Vagina (tissue), 2 donors: ENCODE measurements around the gene RPL27.

Experiments used
- POLR2A ChIP-seq, 2 donors: fragments of 450-650 bp; IDR thresholded peaks; one replicate each; pipeline ENCODE4 v1.6.1; 2017; ENCODE audit warnings: antibody characterized with exemption in 2 of 2, mild to moderate bottlenecking in 2 of 2, moderate library complexity in 2 of 2
- POLR2AphosphoS5 ChIP-seq, 2 donors: sonication (generic); formaldehyde crosslinking; IDR thresholded peaks; one replicate each; pipeline ENCODE4 v1.9.0; 2017; ENCODE audit warnings: antibody characterized with exemption in 2 of 2, mild to moderate bottlenecking in 2 of 2, low read depth in 1 of 2; ENCODE audit not compliant: insufficient read depth in 1 of 2
- TF ChIP-seq, protein P1 (sequence below), 3 experiments: fragments of 450-650 bp in 2 of 3; fragments of 200-600 bp in 1 of 3; sonication (generic) in 1 of 3; IDR thresholded peaks; one replicate each; pipeline ENCODE4 v1.5.1; 2017 to 2019; ENCODE audit warnings: antibody characterized with exemption in 3 of 3, mild to moderate bottlenecking in 2 of 3, moderate library complexity in 2 of 3

DNA sequence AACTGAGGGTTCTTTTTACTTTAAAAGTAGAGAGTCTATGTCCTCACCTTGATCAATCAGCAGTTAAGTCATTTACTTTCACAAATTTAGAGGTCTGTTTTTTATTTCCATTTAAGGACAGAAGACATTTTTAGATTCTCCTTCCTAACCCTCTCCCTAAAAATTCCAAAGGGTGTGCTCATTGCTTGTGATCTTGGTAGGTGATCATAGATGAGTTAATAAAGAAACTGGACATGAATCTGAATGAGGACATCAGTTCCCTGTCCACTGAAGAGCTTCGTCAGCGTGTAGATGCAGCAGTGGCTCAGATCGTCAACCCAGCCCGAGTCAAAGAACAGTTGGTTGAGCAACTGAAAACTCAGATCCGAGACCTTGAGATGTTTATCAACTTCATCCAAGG, 9.1 kb upstream of the RPL27 start:
- TF ChIP-seq POLR2A (IDR thresholded peaks at IDR 0.05), result no peak
- TF ChIP-seq, protein P1, sequence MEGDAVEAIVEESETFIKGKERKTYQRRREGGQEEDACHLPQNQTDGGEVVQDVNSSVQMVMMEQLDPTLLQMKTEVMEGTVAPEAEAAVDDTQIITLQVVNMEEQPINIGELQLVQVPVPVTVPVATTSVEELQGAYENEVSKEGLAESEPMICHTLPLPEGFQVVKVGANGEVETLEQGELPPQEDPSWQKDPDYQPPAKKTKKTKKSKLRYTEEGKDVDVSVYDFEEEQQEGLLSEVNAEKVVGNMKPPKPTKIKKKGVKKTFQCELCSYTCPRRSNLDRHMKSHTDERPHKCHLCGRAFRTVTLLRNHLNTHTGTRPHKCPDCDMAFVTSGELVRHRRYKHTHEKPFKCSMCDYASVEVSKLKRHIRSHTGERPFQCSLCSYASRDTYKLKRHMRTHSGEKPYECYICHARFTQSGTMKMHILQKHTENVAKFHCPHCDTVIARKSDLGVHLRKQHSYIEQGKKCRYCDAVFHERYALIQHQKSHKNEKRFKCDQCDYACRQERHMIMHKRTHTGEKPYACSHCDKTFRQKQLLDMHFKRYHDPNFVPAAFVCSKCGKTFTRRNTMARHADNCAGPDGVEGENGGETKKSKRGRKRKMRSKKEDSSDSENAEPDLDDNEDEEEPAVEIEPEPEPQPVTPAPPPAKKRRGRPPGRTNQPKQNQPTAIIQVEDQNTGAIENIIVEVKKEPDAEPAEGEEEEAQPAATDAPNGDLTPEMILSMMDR (IDR thresholded peaks at IDR 0.05), result no peak
- no peak for TF ChIP-seq POLR2AphosphoS5 (IDR thresholded peaks at IDR 0.05; ENCODE audit: insufficient read depth in 1 of 2, low read depth in 1 of 2)
